ENCODE measurements around the gene SBK1.

The SBK1 gene

DNA sequence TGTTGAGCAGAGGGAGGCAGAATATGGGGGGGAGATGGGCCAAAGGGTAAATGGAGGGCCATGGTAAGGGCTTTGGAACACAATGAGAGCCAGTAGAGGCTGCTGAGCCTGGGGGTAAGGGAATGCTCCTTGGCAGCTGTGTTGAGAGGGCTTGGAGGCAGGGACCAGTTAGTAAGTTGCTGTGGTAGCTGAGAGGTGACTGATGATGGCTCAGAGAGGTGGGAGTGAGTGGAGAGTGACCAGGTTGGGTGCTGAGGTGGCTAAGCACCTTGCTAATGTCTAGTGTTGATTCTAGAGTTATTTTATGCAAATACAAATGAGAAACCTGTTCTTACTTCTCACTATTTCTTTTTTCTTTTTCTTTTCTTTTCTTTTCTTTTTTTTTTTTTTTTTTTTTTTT lies 10.8 kb downstream of the SBK1 start:
- DNase-seq: no peak

DNA sequence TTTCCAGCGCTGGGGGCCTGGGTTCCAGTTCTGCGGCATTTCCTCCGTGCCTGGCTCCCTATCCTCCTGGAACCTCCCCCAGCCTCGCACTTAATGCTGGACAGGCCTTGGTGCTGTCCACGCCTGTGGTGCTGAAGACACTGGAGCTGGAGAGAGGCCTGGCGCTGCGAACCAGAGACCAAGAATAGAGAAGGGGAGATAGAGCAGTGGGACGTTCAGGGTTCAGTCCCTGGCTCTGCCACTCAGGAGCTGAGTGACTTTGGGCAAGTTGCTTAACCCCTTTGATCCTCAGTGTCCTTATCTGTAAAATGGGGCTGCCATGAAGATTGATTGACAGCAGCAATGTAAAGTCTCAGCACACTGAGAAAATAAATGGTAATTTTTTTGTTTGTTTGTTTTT lies 11.9 kb downstream of the SBK1 start:
- DNase-seq: no peak

GRCh38 chr16:28307936-28308335 lies 15.6 kb downstream of the SBK1 start:
- no peak for DNase-seq

- DNase-seq: no peak
Observed at GRCh38 chr16:28308794-28309584, 16.7 kb downstream of the SBK1 start.

GRCh38 chr16:28309811-28310311 lies 17.5 kb downstream of the SBK1 start:
- DNase-seq: peak in 13 of 58 donors; percentile 5 to 53 (median 18)

DNA sequence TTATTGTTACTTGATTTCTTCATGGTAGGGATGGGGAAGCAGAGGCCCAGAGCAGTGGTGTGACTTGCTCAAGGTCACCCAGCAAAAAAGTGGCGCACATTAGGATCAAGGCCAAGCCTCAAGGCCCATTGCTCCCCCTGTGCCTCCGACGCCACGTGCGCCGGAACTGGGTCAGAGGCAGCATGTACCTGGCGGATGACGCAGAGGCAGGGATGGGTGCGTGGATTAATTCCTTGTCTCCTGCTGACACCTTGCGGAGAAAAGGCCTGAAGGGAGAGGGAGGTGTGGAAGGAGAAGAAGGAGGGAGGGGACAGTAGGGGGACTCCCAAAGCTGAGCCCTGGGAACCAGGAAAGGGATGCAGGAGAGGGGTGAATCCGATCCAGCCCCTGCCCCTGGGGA lies 18.5 kb downstream of the SBK1 start:
- no peak for DNase-seq

- DNase-seq: no peak
Observed at GRCh38 chr16:28311413-28311812, 19.1 kb downstream of the SBK1 start.

- no peak for DNase-seq
Observed at GRCh38 chr16:28311913-28312312, 19.6 kb downstream of the SBK1 start.

GRCh38 chr16:28312327-28312726 lies 20.0 kb downstream of the SBK1 start:
- no peak for DNase-seq

GRCh38 chr16:28313587-28313986 lies 21.3 kb downstream of the SBK1 start:
- DNase-seq: peak in 18 of 58 donors; percentile 10 to 54 (median 24)

DNA sequence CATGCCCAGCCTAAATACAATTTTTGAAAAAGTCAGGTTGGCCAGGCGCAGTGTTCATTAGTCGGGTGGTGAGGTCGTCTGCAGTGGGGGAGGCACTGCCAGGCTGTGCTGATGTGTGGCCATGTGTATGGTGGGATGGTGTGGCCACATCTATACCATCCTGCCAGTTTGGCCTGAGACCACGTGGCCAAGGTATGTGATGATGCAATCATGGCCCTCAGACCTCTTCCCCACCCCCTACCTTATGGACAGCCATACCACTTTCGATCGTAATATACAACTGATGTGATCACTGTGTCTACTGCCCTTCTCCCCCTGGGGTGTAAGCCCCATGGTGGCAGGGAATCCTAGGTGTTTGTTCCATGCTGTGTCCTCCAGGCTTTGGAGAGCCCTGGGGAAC lies 23.7 kb downstream of the SBK1 start:
- no peak for DNase-seq

DNA sequence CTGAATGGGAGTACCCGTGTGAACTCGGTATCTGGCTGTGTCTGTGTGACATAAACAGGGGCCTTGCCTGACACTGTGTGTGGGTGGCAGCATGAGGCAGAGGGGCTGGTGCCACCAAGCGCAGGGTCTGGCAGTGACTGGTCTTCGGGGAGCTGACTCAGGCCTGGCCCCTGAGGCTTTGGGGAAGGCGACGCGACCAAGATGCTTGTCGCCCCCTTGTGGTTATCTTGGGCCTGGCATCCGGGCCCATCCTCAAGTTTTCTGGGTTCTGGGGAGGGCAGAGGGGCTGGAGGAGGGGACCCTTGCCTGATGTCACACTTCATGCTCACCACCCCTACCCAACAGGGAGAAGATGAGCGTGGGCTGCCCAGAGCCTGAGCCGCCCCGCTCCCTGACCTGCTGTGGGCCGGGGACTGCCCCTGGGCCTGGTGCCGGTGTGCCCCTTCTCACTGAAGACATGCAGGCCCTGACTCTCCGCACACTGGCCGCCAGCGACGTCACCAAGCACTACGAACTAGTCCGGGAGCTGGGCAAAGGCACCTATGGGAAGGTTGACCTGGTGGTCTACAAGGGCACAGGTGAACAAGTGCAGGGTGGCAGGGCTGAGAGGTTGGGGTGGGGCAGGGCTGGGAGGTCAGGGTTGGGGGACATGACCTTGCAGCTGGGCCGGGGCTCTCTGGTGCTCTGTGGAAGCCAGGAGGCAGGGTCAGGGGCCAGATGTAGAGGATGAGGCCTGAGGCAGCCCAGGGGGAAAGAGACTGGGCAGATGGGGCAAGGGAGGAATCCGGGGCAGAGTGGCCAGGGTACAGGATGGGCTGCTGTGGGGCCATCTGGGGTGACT lies 24.9 kb downstream of the SBK1 start:
- DNase-seq: peak in 39 of 58 donors; percentile 4 to 66 (median 23)

GRCh38 chr16:28318042-28318744 lies 25.9 kb downstream of the SBK1 start:
- no peak for DNase-seq

DNA sequence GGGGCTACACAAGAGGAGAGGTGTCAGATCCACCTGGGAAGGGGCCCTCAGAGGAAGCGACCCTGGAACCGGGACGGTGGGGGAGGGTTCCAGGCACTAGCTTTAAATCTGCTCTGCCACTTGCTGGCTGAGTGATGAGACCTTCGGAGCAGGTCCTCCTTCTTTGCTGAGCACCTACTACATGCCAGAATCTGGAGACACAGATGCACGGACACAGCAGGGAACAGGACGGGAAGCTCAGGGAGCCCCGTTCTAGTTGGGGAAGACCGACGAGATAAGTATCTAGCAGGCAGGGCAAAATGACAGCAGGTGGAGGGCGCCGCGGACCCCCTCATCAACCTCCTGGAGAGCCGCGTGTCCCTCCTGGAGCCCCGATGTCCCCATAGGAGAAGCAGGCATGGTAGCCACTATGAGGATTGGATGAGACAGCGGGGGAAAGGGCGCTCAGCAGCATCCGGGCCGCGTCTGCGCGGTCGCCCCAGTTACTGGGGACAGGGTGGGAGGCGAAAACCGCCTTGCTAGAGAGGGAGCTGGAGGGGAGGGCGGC lies 27.2 kb downstream of the SBK1 start:
- DNase-seq: no peak

DNA sequence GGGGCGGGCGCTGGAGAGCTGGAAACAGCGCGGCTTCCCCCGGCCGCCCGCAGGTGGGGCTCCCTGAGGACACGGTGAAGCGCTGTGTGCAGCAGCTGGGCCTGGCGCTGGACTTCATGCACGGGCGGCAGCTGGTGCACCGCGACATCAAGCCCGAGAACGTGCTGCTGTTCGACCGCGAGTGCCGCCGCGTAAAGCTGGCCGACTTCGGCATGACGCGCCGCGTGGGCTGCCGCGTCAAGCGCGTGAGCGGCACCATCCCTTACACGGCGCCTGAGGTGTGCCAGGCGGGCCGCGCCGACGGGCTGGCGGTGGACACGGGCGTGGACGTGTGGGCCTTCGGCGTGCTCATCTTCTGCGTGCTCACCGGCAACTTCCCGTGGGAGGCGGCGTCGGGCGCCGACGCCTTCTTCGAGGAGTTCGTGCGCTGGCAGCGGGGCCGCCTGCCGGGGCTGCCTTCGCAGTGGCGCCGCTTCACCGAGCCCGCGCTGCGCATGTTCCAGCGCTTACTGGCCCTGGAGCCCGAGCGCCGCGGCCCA lies 27.8 kb downstream of the SBK1 start:
- DNase-seq: no peak

DNA sequence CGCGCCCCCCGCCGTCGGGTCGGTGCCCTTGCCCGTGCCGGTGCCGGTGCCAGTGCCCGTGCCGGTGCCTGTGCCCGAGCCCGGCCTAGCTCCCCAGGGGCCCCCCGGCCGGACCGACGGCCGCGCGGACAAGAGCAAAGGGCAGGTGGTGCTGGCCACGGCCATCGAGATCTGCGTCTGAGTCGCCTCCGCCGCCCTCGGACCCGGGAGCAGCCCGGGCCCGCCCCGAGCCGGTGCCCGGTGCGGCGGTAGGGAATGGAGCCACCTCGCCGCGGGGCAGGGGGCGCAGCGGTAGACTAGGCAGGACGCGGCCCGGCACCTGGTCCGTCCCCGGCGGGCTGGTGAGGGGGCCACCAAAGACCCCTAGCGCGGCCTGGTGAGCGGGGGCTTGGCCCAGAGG lies 28.4 kb downstream of the SBK1 start:
- DNase-seq: no peak

DNA sequence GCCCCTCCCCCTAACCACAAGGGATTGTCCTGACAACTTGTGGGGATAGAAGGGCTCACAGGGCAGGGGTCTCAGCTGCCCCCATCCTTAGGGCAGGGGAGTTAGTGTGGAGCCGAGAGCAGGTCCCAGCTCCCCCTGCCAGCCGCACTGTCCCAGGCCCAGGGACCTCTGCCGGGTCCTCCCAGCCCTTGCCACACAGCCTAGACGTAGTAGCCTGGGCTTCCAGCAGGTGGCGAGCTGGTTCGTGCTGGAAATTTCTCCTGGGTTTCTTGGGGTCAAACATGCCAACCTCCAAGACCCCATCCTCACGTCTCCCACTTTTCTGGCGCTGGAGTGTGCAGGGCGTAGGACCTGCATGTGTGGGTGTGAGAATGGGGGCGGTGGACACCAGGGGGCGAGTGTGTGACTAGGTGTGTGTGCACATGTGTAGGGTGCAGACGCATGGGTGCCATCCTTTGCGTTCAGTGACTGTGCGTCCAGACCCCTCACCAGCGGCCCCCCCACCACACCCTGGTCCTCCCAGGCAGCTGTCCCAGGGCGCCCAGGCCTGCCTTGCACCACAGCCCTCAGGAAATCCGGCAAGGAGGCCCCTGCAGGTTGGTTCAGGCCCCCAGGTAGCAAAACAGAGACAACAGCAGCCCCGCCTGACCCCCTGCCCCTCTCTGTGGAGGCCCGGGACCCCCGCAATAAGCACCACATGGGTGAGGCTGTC lies 29.5 kb downstream of the SBK1 start:
- DNase-seq: peak in 2 of 58 donors; percentile 9 to 14

DNA sequence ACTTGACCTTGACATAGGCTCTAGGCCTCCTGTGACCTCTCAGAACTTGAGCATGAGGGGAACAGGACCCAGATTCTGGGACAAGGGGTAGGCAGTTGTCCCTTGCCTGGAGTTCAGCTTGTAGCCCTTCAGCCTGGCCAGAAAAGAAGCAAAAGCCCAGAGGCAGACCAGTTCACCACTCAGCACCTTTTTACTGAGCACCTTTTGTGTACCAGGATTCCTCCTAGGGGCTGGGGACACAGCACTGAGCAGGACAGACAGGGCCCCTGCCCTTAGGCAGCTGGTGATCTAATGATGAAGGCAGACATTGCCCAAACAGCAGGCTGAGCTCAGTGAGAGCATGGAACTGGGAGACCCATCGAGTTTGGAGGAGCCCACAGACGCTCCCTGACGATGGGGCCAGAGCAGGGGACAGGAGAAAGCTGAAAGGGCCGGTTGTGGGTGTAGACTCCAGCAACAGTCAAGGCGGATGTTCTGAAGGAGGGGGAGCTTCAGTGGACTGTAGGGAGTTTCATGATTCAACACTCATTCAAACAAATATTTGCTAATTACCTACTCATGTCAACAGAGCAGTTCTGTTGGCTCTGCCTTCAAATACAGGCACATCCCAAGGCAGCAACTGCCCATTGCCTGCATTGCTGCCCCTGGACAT lies 32.0 kb downstream of the SBK1 start:
- no peak for DNase-seq

GRCh38 chr16:28324887-28325279 lies 32.6 kb downstream of the SBK1 start:
- DNase-seq: no peak

All from anterior cingulate cortex (tissue), 58 donors.